ENCODE measurements around the gene DAGLA. TPM values are rescaled to one million over a fixed set of nuclear protein-coding genes. Genes with fewer than 3 reads are reported as not detected.
A peak's percentile ranks its signal among the peaks of the same experiment; 100 is the strongest.

Gene DAGLA
- total RNA-seq, 1 donor, result 3.6 TPM

- no peak overlapping the region for H3K27ac ChIP-seq (ENCODE audit: low read depth, low read length)
- no peak for DNase-seq (ENCODE audit: insufficient read length, low spot score, missing footprints)
- peaks cover 17% of the 10 kb centered on the region for H3K4me1 ChIP-seq (ENCODE audit: insufficient read depth, low read length)
- H3K27me3 ChIP-seq (ENCODE audit: insufficient read depth, low read length), result no peaks in the 10 kb centered on the region
- H3K4me3 ChIP-seq (ENCODE audit: insufficient read depth, low read length), result no peak overlapping the region
- H3K36me3 ChIP-seq (ENCODE audit: insufficient read depth, low read length), result peaks cover 17% of the 10 kb centered on the region
- no peak for TF ChIP-seq CTCF (IDR thresholded peaks at IDR 0.05; ENCODE audit: extremely low read depth, low read depth, low read length)
- no peak overlapping the region for H2AFZ ChIP-seq (ENCODE audit: low read length)
- no peaks in the 10 kb centered on the region for H3K9me3 ChIP-seq (ENCODE audit: low read depth, low read length)
- H3K4me2 ChIP-seq (ENCODE audit: insufficient read depth, low read length), result no peak overlapping the region
- H4K20me1 ChIP-seq (ENCODE audit: insufficient read depth, low read length), result peaks cover 4% of the 10 kb centered on the region
- H3K79me2 ChIP-seq (ENCODE audit: insufficient read depth, low read length), result no peaks in the 10 kb centered on the region
Measured at GRCh38 chr11:61731211-61731951, 51.2 kb downstream of the DAGLA start.

- Histone ChIP-seq H3K4me2 (ENCODE audit: insufficient read depth, low read length) (no peak overlapping the region), H3K4me3 (ENCODE audit: insufficient read depth, low read length) (no peak overlapping the region), H4K20me1 (ENCODE audit: insufficient read depth, low read length) (peaks cover 4% of the 10 kb centered on the region), H3K27me3 (ENCODE audit: insufficient read depth, low read length) (no peaks in the 10 kb centered on the region), H3K36me3 (ENCODE audit: insufficient read depth, low read length) (peaks cover 21% of the 10 kb centered on the region), H3K4me1 (ENCODE audit: insufficient read depth, low read length) (peaks cover 17% of the 10 kb centered on the region), H3K27ac (ENCODE audit: low read depth, low read length) (peak overlapping the region; percentile 30), H2AFZ (ENCODE audit: low read length) (no peak overlapping the region), H3K79me2 (ENCODE audit: insufficient read depth, low read length) (no peaks in the 10 kb centered on the region), H3K9me3 (ENCODE audit: low read depth, low read length) (no peaks in the 10 kb centered on the region)
- no peak for TF ChIP-seq CTCF (IDR thresholded peaks at IDR 0.05; ENCODE audit: extremely low read depth, low read depth, low read length)
- peak; percentile 88 for DNase-seq (ENCODE audit: insufficient read length, low spot score, missing footprints)
Measured at GRCh38 chr11:61731952-61732675, 51.9 kb downstream of the DAGLA start.

GRCh38 chr11:61732705-61733104 is 52.5 kb downstream of the DAGLA start:
- H3K79me2 ChIP-seq (ENCODE audit: insufficient read depth, low read length), result no peaks in the 10 kb centered on the region
- TF ChIP-seq CTCF (IDR thresholded peaks at IDR 0.05; ENCODE audit: extremely low read depth, low read depth, low read length), result no peak
- H3K27me3 ChIP-seq (ENCODE audit: insufficient read depth, low read length), result no peaks in the 10 kb centered on the region
- no peaks in the 10 kb centered on the region for H3K9me3 ChIP-seq (ENCODE audit: low read depth, low read length)
- peak; percentile 99 for DNase-seq (ENCODE audit: insufficient read length, low spot score, missing footprints)
- H3K4me2 ChIP-seq (ENCODE audit: insufficient read depth, low read length), result peak overlapping the region; percentile 26
- peaks cover 17% of the 10 kb centered on the region for H3K4me1 ChIP-seq (ENCODE audit: insufficient read depth, low read length)
- H3K27ac ChIP-seq (ENCODE audit: low read depth, low read length), result peak overlapping the region; percentile 30
- H4K20me1 ChIP-seq (ENCODE audit: insufficient read depth, low read length), result peaks cover 4% of the 10 kb centered on the region
- no peak overlapping the region for H2AFZ ChIP-seq (ENCODE audit: low read length)
- no peak overlapping the region for H3K4me3 ChIP-seq (ENCODE audit: insufficient read depth, low read length)
- peaks cover 23% of the 10 kb centered on the region for H3K36me3 ChIP-seq (ENCODE audit: insufficient read depth, low read length)

Measured in osteoblast (primary cell).